ENCODE results near the gene TRABD. TPM values are rescaled to one million over a fixed set of nuclear protein-coding genes. Genes with fewer than 3 reads are reported as not detected.

TRABD gene
- total RNA-seq, 1 donor from 2014 or later: 25.9 TPM

- Mint-ChIP-seq H3K4me3 (ENCODE audit: unreplicated experiment) (no peak overlapping the region), H3K9me3 (ENCODE audit: unreplicated experiment) (no peaks in the 10 kb centered on the region), H3K4me1 (ENCODE audit: unreplicated experiment) (no peaks in the 10 kb centered on the region), H3K27ac (ENCODE audit: unreplicated experiment) (no peak overlapping the region), H3K27me3 (ENCODE audit: unreplicated experiment) (no peaks in the 10 kb centered on the region), H3K36me3 (ENCODE audit: unreplicated experiment) (peaks cover 25% of the 10 kb centered on the region)
- DNase-seq (ENCODE audit: extremely low spot score, unreplicated experiment): no peak
- TF ChIP-seq CTCF (IDR thresholded peaks at IDR 0.05): no peak
Measured at GRCh38 chr22:50228366-50228765, 42.7 kb downstream of the TRABD start.

- H3K9me3 Mint-ChIP-seq (ENCODE audit: unreplicated experiment): no peaks in the 10 kb centered on the region
- no peak for DNase-seq (ENCODE audit: extremely low spot score, unreplicated experiment)
- H3K27ac Mint-ChIP-seq (ENCODE audit: unreplicated experiment): no peak overlapping the region
- H3K4me3 Mint-ChIP-seq (ENCODE audit: unreplicated experiment): no peak overlapping the region
- H3K36me3 Mint-ChIP-seq (ENCODE audit: unreplicated experiment): peaks cover 19% of the 10 kb centered on the region
- H3K4me1 Mint-ChIP-seq (ENCODE audit: unreplicated experiment): no peaks in the 10 kb centered on the region
- H3K27me3 Mint-ChIP-seq (ENCODE audit: unreplicated experiment): no peaks in the 10 kb centered on the region
- no peak for TF ChIP-seq CTCF (IDR thresholded peaks at IDR 0.05)
Measured at GRCh38 chr22:50229370-50229769, 43.7 kb downstream of the TRABD start.

GRCh38 chr22:50232481-50233151 is 46.9 kb downstream of the TRABD start:
- Mint-ChIP-seq H3K36me3 (ENCODE audit: unreplicated experiment) (peaks cover 13% of the 10 kb centered on the region), H3K27ac (ENCODE audit: unreplicated experiment) (no peak overlapping the region), H3K4me3 (ENCODE audit: unreplicated experiment) (no peak overlapping the region), H3K4me1 (ENCODE audit: unreplicated experiment) (peaks cover 3% of the 10 kb centered on the region), H3K27me3 (ENCODE audit: unreplicated experiment) (no peaks in the 10 kb centered on the region), H3K9me3 (ENCODE audit: unreplicated experiment) (no peaks in the 10 kb centered on the region)
- no peak for DNase-seq (ENCODE audit: extremely low spot score, unreplicated experiment)
- no peak for TF ChIP-seq CTCF (IDR thresholded peaks at IDR 0.05)

GRCh38 chr22:50233223-50233622 is 47.5 kb downstream of the TRABD start:
- TF ChIP-seq CTCF (IDR thresholded peaks at IDR 0.05): no peak
- Mint-ChIP-seq H3K9me3 (ENCODE audit: unreplicated experiment) (no peaks in the 10 kb centered on the region), H3K4me3 (ENCODE audit: unreplicated experiment) (no peak overlapping the region), H3K4me1 (ENCODE audit: unreplicated experiment) (peaks cover 3% of the 10 kb centered on the region), H3K27me3 (ENCODE audit: unreplicated experiment) (no peaks in the 10 kb centered on the region), H3K27ac (ENCODE audit: unreplicated experiment) (no peak overlapping the region), H3K36me3 (ENCODE audit: unreplicated experiment) (peaks cover 13% of the 10 kb centered on the region)
- DNase-seq (ENCODE audit: extremely low spot score, unreplicated experiment): no peak

- peak; percentile 51 for TF ChIP-seq CTCF (IDR thresholded peaks at IDR 0.05)
- Mint-ChIP-seq H3K4me1 (ENCODE audit: unreplicated experiment) (peaks cover 13% of the 10 kb centered on the region), H3K27me3 (ENCODE audit: unreplicated experiment) (no peaks in the 10 kb centered on the region), H3K9me3 (ENCODE audit: unreplicated experiment) (no peaks in the 10 kb centered on the region), H3K4me3 (ENCODE audit: unreplicated experiment) (no peak overlapping the region), H3K36me3 (ENCODE audit: unreplicated experiment) (peaks cover 15% of the 10 kb centered on the region), H3K27ac (ENCODE audit: unreplicated experiment) (no peak overlapping the region)
- no peak for DNase-seq (ENCODE audit: extremely low spot score, unreplicated experiment)
Measured at GRCh38 chr22:50236731-50237409, 51.2 kb downstream of the TRABD start.
